Activated B cell treated with CpG ODN at 0.5 μM for 24 hours (primary cell): ENCODE data around the gene ATP11A. TPM values are rescaled to one million over a fixed set of nuclear protein-coding genes. Genes with fewer than 3 reads are reported as not detected.

ENCODE experiments used
- ATAC-seq: fragments of 200-7000 bp; cut with Tn5 transposase; one replicate; pipeline ENCODE4 v1.10.0; 2021; ENCODE audit warnings: low read depth, mild to moderate bottlenecking, moderate library complexity
- CTCF ChIA-PET: fragments of 350-600 bp; sonication (Branson Sonifier 250); formaldehyde crosslinking; loops from one replicate; lab custom pipeline; 2021; ENCODE audit warnings: antibody characterized with exemption; lab: Charles Lee
- POLR2A ChIA-PET: fragments of 350-600 bp; sonication (Branson Sonifier 250); formaldehyde crosslinking; loops from one replicate; lab custom pipeline; 2021; ENCODE audit warnings: antibody characterized with exemption; lab: Charles Lee
- DNase-seq: peaks from one replicate; pipeline ENCODE4 v3.0.0; 2022
- H3K27ac Mint-ChIP-seq: one replicate; pipeline ENCODE4 v1.8.0; 2020; ENCODE audit warnings: mixed read lengths
- H3K27me3 Mint-ChIP-seq: one replicate; pipeline ENCODE4 v1.8.0; 2021; ENCODE audit warnings: mixed read lengths
- H3K36me3 Mint-ChIP-seq: one replicate; pipeline ENCODE4 v1.8.0; 2021; ENCODE audit warnings: low read depth, mixed read lengths
- H3K4me1 Mint-ChIP-seq: one replicate; pipeline ENCODE4 v1.8.0; 2021; ENCODE audit warnings: mixed read lengths
- H3K4me3 Mint-ChIP-seq: one replicate; pipeline ENCODE4 v1.8.0; 2020; ENCODE audit warnings: mild to moderate bottlenecking, mixed read lengths
- H3K9me3 Mint-ChIP-seq: one replicate; pipeline ENCODE4 v1.8.0; 2020; ENCODE audit warnings: mixed read lengths
- intact Hi-C: fragments of 100-400 bp; cut with micrococcal nuclease; formaldehyde crosslinking; loops from one replicate; pipeline ENCODE4 v1.15.1; 2024
- total RNA-seq: library from RNA; stranded (reverse); gene quantifications from 2 replicates; pipeline ENCODE4 v1.2.3, GENCODE V29; 2022
- TF ChIP-seq, protein P1 (sequence below): fragments of 200-600 bp; IDR thresholded peaks from one replicate; pipeline ENCODE4 v1.8.0; 2022; ENCODE audit warnings: antibody characterized with exemption, mild to moderate bottlenecking

The ATP11A gene
- total RNA-seq, 1 donor from 2014 or later, result 49.6 TPM

- ChIA-PET CTCF (no interaction called here), POLR2A (interaction anchor here (0.6 kb wide), 1 partner anchor 50 kb away, joined by 3 read pairs; no protein-coding TSS in a partner anchor)
- Mint-ChIP-seq H3K36me3 (no peaks in the 10 kb centered on the region), H3K9me3 (no peaks in the 10 kb centered on the region), H3K27me3 (no peaks in the 10 kb centered on the region), H3K27ac (no peak overlapping the region), H3K4me3 (no peak overlapping the region), H3K4me1 (no peaks in the 10 kb centered on the region)
- intact Hi-C loops, result no loop called here
- ATAC-seq, result no peak
- TF ChIP-seq, protein P1, sequence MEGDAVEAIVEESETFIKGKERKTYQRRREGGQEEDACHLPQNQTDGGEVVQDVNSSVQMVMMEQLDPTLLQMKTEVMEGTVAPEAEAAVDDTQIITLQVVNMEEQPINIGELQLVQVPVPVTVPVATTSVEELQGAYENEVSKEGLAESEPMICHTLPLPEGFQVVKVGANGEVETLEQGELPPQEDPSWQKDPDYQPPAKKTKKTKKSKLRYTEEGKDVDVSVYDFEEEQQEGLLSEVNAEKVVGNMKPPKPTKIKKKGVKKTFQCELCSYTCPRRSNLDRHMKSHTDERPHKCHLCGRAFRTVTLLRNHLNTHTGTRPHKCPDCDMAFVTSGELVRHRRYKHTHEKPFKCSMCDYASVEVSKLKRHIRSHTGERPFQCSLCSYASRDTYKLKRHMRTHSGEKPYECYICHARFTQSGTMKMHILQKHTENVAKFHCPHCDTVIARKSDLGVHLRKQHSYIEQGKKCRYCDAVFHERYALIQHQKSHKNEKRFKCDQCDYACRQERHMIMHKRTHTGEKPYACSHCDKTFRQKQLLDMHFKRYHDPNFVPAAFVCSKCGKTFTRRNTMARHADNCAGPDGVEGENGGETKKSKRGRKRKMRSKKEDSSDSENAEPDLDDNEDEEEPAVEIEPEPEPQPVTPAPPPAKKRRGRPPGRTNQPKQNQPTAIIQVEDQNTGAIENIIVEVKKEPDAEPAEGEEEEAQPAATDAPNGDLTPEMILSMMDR, result no peak
- no peak for DNase-seq
Observed at GRCh38 chr13:112734696-112735547, 45.1 kb downstream of the ATP11A start.

DNA sequence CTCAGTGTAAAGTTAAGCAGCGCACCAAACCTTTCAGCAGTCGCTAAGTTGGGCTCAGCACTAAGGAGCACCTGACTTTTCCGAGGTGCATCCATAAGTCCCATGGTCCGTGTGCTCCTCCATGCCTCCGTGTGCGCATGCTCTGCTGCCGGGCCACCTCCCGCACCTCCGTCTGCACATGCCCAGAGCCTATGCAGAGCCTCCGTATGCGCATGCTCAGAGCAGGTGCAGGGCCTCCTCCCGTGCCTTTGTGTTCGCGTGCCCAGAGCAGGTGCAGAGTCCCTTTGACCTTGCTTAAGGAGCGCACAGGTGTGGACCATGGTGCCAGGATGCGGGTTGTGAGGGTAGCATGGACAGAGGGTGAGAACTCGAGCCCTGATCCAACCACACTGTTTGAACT lies 46.0 kb downstream of the ATP11A start:
- H3K9me3 Mint-ChIP-seq, result no peaks in the 10 kb centered on the region
- ChIA-PET POLR2A (no interaction called here), CTCF (no interaction called here)

DNA sequence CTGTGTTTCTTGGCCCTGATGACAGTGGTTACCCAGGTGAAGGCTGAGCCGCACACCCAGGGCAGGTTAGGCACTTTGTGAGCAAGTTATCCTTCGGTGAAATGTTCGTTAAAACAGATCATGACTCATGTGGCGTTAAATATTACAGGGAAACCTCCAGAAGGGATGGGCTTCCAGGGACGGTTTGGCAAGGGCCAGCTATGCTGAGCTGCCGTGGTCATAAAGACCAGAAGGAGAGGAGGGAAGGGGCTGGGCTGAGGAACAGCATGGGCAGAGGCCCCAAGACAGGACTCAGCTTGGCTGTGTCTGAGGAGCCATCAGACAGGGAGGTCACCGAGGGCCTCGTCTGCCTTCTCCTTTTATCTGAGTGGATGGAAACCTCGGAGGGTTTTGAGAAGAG lies 47.5 kb downstream of the ATP11A start:
- ChIA-PET POLR2A (no interaction called here), CTCF (no interaction called here)
- no peaks in the 10 kb centered on the region for H3K4me1 Mint-ChIP-seq
- no peaks in the 10 kb centered on the region for H3K36me3 Mint-ChIP-seq
- intact Hi-C loops, result no loop called here
- no peaks in the 10 kb centered on the region for H3K27me3 Mint-ChIP-seq
- no peak overlapping the region for H3K27ac Mint-ChIP-seq
- TF ChIP-seq, protein P1, result no peak
- no peak for DNase-seq
- no peak overlapping the region for H3K4me3 Mint-ChIP-seq
- no peaks in the 10 kb centered on the region for H3K9me3 Mint-ChIP-seq
- ATAC-seq, result no peak

More for the DNA sequence above, 46.0 kb downstream of the ATP11A start:
- Mint-ChIP-seq H3K4me1 (no peaks in the 10 kb centered on the region), H3K27ac (no peak overlapping the region), H3K36me3 (no peaks in the 10 kb centered on the region), H3K27me3 (no peaks in the 10 kb centered on the region), H3K4me3 (no peak overlapping the region)
- intact Hi-C loops, result no loop called here
- TF ChIP-seq, protein P1, result no peak
- DNase-seq (no peak), ATAC-seq (no peak)

DNA sequence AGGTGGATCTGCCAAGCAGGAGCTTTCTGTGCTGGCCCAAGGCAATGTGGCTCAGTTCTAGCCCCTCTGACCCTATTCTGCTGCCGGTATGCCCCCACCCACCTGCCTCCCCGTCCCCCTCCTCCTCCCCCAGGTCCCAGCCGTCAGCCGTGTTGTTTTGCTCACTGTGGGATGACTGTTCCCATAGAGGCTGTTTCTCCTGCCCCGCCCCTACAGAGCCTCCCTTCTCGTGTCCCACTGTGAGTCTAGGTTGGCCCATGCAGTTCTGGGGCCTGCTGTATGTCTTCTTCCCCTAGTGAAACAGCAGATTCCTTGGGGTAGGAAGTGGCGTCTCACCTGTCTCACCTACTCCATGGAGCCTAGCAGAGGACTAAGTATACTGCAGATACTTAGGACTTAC lies 48.8 kb downstream of the ATP11A start:
- H3K27ac Mint-ChIP-seq, result no peak overlapping the region
- H3K9me3 Mint-ChIP-seq, result no peaks in the 10 kb centered on the region
- ChIA-PET CTCF (no interaction called here), POLR2A (no interaction called here)
- TF ChIP-seq, protein P1, result no peak
- H3K36me3 Mint-ChIP-seq, result no peaks in the 10 kb centered on the region
- no peak overlapping the region for H3K4me3 Mint-ChIP-seq
- intact Hi-C loops, result no loop called here
- no peaks in the 10 kb centered on the region for H3K4me1 Mint-ChIP-seq
- no peaks in the 10 kb centered on the region for H3K27me3 Mint-ChIP-seq
- ATAC-seq (no peak), DNase-seq (no peak)

GRCh38 chr13:112740502-112741131 lies 50.8 kb downstream of the ATP11A start:
- no peak overlapping the region for H3K4me3 Mint-ChIP-seq
- H3K4me1 Mint-ChIP-seq, result no peaks in the 10 kb centered on the region
- DNase-seq (no peak), ATAC-seq (no peak)
- H3K27ac Mint-ChIP-seq, result no peak overlapping the region
- H3K27me3 Mint-ChIP-seq, result no peaks in the 10 kb centered on the region
- no peaks in the 10 kb centered on the region for H3K9me3 Mint-ChIP-seq
- no peaks in the 10 kb centered on the region for H3K36me3 Mint-ChIP-seq
- ChIA-PET POLR2A (no interaction called here), CTCF (no interaction called here)
- intact Hi-C loops, result no loop called here
- TF ChIP-seq, protein P1, result no peak
